Astrocyte (in vitro differentiated cells and primary cell): ENCODE measurements around the gene TRAF3IP1. TPM values are rescaled to one million over a fixed set of nuclear protein-coding genes. Genes with fewer than 3 reads are reported as not detected.
A peak's percentile ranks its signal among the peaks of the same experiment; 100 is the strongest.

Experiments used
- DNase-seq: peaks from one replicate; pipeline ENCODE4 v3.0.0-alpha.2; 2010; ENCODE audit warnings: low read depth
- FAIRE-seq: peaks from 2 replicates; lab custom pipeline; 2011; peaks lifted over from hg19 to GRCh38; lab: Jason Lieb, UNC
- H2AFZ ChIP-seq: 2 replicates; pipeline ENCODE4 v1.6.0; 2012; ENCODE audit warnings: low read depth, low read length, inconsistent platforms
- H3K27ac ChIP-seq: 2 replicates; pipeline ENCODE4 v1.5.1; 2011; ENCODE audit warnings: low read depth, low read length, inconsistent platforms
- H3K27me3 ChIP-seq: 2 replicates; pipeline ENCODE4 v1.6.0; 2011; ENCODE audit warnings: low read length, inconsistent platforms; ENCODE audit not compliant: insufficient read depth
- H3K36me3 ChIP-seq: 2 replicates; pipeline ENCODE4 v1.5.1; 2011; ENCODE audit warnings: low read length, inconsistent platforms; ENCODE audit not compliant: insufficient read depth
- H3K4me1 ChIP-seq: 2 replicates; pipeline ENCODE4 v1.5.1; 2011; ENCODE audit warnings: low read length, inconsistent platforms; ENCODE audit not compliant: insufficient read depth
- H3K4me2 ChIP-seq: 2 replicates; pipeline ENCODE4 v1.6.0; 2012; ENCODE audit warnings: low read length, inconsistent platforms
- H3K4me3 ChIP-seq: 2 replicates; pipeline ENCODE4 v1.5.1; 2011; ENCODE audit warnings: low read depth, mild to moderate bottlenecking, low read length, inconsistent platforms; ENCODE audit not compliant: insufficient read depth
- H3K79me2 ChIP-seq: 2 replicates; pipeline ENCODE4 v1.6.0; 2012; ENCODE audit warnings: mild to moderate bottlenecking, low read length, inconsistent platforms; ENCODE audit not compliant: insufficient read depth
- H3K9ac ChIP-seq: 2 replicates; pipeline ENCODE4 v1.6.0; 2012; ENCODE audit warnings: mild to moderate bottlenecking, low read length, inconsistent platforms
- H3K9me3 ChIP-seq: 2 replicates; pipeline ENCODE4 v1.5.1; 2012; ENCODE audit warnings: low read depth, mild to moderate bottlenecking, low read length, inconsistent platforms; ENCODE audit not compliant: insufficient read depth
- H4K20me1 ChIP-seq: 2 replicates; pipeline ENCODE4 v1.6.0; 2012; ENCODE audit warnings: low read length, inconsistent platforms; ENCODE audit not compliant: insufficient read depth
- H3K27ac Mint-ChIP-seq: one replicate; pipeline ENCODE4 v1.8.0; 2021; ENCODE audit warnings: mild to moderate bottlenecking, mixed read lengths; ENCODE audit not compliant: unreplicated experiment
- H3K27me3 Mint-ChIP-seq: one replicate; pipeline ENCODE4 v1.8.0; 2021; ENCODE audit warnings: low read depth, mixed read lengths; ENCODE audit not compliant: unreplicated experiment
- H3K36me3 Mint-ChIP-seq: one replicate; pipeline ENCODE4 v1.8.0; 2021; ENCODE audit warnings: low read depth, mixed read lengths; ENCODE audit not compliant: unreplicated experiment
- H3K4me1 Mint-ChIP-seq: one replicate; pipeline ENCODE4 v1.8.0; 2021; ENCODE audit warnings: low read depth, mixed read lengths; ENCODE audit not compliant: unreplicated experiment
- H3K4me3 Mint-ChIP-seq: one replicate; pipeline ENCODE4 v1.8.0; 2021; ENCODE audit warnings: mild to moderate bottlenecking, moderate library complexity, mixed read lengths; ENCODE audit not compliant: unreplicated experiment
- H3K9me3 Mint-ChIP-seq: one replicate; pipeline ENCODE4 v1.8.0; 2021; ENCODE audit warnings: mild to moderate bottlenecking, mixed read lengths; ENCODE audit not compliant: unreplicated experiment
- EZH2 ChIP-seq: IDR thresholded peaks from 2 replicates; pipeline ENCODE4 v1.6.1; 2012; ENCODE audit warnings: mild to moderate bottlenecking, low read length, inconsistent platforms; ENCODE audit not compliant: insufficient read depth
- total RNA-seq: library from RNA; stranded (reverse); gene quantifications from 2 replicates; pipeline ENCODE4 v1.2.1, GENCODE V29; 2021
- TF ChIP-seq, protein P1 (sequence below): IDR thresholded peaks from 2 replicates; pipeline ENCODE4 v1.5.1; 2011; ENCODE audit warnings: low read depth, mild to moderate bottlenecking, inconsistent platforms, low read length, moderate library complexity; ENCODE audit not compliant: insufficient read depth

TRAF3IP1 gene
- total RNA-seq, 1 donor from 2014 or later = 19.6 TPM

DNA sequence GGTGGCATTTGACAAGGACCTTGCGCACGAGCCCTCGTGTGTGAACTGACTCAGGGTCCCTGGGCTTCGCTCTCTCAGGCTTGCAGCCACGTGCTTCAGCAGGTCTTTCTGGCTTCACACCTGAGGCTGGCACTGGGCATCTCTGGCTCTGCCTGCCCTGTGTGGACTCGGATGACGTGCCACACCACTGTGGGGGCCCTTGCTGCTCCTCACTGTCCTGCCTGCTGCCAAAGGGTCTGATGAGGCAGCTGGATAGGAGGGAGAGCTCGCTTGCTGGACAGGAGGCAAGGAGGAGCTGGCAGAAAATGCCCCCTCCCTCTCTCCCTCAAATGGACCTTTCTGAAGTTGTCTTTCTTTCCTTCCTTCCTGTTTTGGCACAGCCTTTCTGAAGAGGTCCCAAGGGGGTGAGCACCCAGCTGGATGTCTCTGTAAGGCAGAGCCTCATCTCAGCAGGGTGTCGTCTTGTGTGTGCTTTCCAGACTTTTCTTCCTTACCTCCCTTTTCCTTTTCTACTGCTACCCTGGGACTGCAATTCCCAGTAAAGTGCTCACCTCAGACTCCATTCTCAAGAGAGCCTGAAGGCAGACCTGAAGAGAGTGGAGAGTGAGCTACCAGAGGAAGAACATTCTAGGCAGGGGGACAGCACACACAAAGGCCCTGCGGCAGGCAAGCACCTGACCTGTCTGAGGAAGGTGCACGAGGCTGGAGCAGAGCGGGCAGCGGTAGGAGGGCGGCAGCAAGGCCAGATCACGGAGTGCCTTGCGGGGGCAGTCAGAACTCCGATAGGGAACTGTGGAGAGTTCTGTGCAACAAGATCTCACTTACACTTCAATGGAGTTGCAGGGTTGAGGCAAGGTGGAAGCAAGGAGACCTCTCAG is 37.2 kb upstream of the TRAF3IP1 start:
- no peak overlapping the region for H3K4me3 Mint-ChIP-seq
- peaks cover 2% of the 10 kb centered on the region for H3K36me3 Mint-ChIP-seq
- no peak for TF ChIP-seq EZH2
- TF ChIP-seq, protein P1, sequence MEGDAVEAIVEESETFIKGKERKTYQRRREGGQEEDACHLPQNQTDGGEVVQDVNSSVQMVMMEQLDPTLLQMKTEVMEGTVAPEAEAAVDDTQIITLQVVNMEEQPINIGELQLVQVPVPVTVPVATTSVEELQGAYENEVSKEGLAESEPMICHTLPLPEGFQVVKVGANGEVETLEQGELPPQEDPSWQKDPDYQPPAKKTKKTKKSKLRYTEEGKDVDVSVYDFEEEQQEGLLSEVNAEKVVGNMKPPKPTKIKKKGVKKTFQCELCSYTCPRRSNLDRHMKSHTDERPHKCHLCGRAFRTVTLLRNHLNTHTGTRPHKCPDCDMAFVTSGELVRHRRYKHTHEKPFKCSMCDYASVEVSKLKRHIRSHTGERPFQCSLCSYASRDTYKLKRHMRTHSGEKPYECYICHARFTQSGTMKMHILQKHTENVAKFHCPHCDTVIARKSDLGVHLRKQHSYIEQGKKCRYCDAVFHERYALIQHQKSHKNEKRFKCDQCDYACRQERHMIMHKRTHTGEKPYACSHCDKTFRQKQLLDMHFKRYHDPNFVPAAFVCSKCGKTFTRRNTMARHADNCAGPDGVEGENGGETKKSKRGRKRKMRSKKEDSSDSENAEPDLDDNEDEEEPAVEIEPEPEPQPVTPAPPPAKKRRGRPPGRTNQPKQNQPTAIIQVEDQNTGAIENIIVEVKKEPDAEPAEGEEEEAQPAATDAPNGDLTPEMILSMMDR = no peak
- Histone ChIP-seq H3K36me3 (no peaks in the 10 kb centered on the region), H3K9me3 (no peaks in the 10 kb centered on the region), H3K9ac (no peak overlapping the region), H3K27ac (no peak overlapping the region), H3K4me2 (no peak overlapping the region), H3K79me2 (peaks cover 64% of the 10 kb centered on the region), H3K4me1 (peaks cover 29% of the 10 kb centered on the region), H3K4me3 (no peak overlapping the region), H4K20me1 (peaks cover 41% of the 10 kb centered on the region), H3K27me3 (no peaks in the 10 kb centered on the region), H2AFZ (no peak overlapping the region)
- no peak overlapping the region for H3K27ac Mint-ChIP-seq
- H3K9me3 Mint-ChIP-seq = no peaks in the 10 kb centered on the region
- FAIRE-seq (no peak), DNase-seq (no peak)
- H3K27me3 Mint-ChIP-seq = peaks cover 13% of the 10 kb centered on the region
- H3K4me1 Mint-ChIP-seq = peaks cover 19% of the 10 kb centered on the region

DNA sequence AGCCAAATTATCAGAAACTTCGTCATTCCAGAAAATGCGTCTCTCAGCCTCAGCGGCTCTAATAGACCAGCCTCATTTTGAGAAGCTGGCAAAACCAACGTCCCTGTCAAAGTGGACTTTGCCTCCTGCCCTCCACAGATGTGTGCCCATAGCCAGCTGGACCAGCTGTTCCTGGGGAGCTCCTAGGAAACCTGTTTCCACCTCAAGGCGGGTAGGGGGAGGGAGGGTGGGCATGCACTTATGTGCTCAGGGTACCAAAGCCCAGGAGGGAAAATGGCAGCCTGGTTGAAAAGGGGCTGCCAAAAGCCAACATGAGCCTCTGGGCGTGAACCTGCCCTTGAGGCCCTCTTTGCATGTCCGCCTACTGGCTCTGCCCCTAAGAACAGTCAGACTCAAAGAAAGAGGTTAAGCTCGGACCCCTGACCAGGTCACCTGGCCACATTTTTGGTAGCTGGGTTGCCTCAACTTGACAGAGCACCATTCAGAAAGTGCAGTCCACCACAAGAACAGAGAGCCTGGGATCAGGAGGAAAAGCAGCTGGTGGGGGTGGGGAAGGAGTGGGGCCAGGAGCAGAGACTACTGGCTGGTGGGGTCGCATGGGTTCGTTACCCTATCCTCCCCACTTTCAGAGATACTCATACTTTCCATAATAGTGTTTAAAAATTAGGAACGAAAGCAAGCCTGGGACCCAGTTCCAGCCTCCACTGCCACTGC is 35.4 kb upstream of the TRAF3IP1 start:
- no peak overlapping the region for H3K4me3 Mint-ChIP-seq
- no peaks in the 10 kb centered on the region for H3K9me3 ChIP-seq
- peaks cover 23% of the 10 kb centered on the region for H4K20me1 ChIP-seq
- no peaks in the 10 kb centered on the region for H3K36me3 Mint-ChIP-seq
- no peak for DNase-seq
- no peak overlapping the region for H3K4me3 ChIP-seq
- no peaks in the 10 kb centered on the region for H3K9me3 Mint-ChIP-seq
- peak overlapping the region; percentile 91 for H3K4me2 ChIP-seq
- no peak for FAIRE-seq
- peaks cover 8% of the 10 kb centered on the region for H3K27me3 Mint-ChIP-seq
- peak overlapping the region; percentile 66 for H3K27ac Mint-ChIP-seq
- H2AFZ ChIP-seq = no peak overlapping the region
- H3K27ac ChIP-seq = peak overlapping the region; percentile 92
- peak overlapping the region; percentile 72 for H3K9ac ChIP-seq
- H3K4me1 ChIP-seq = peaks cover 40% of the 10 kb centered on the region
- H3K36me3 ChIP-seq = no peaks in the 10 kb centered on the region
- H3K4me1 Mint-ChIP-seq = peaks cover 25% of the 10 kb centered on the region
- TF ChIP-seq, protein P1 = no peak
- TF ChIP-seq EZH2 = no peak
- H3K79me2 ChIP-seq = peaks cover 52% of the 10 kb centered on the region
- no peaks in the 10 kb centered on the region for H3K27me3 ChIP-seq
